A172 (cell line): ENCODE measurements around the gene VRK1. TPM values are rescaled to one million over a fixed set of nuclear protein-coding genes. Genes with fewer than 3 reads are reported as not detected.

Experiments
- DNase-seq: peaks from one replicate; pipeline ENCODE4 v3.0.0-alpha.2; 2015; ENCODE audit warnings: low spot score
- total RNA-seq: library from RNA; depleted of rRNA; stranded (reverse); fragments of >200 nt; shearing (Covaris generic); gene quantifications from 2 replicates; pipeline ENCODE4 v1.2.3, GENCODE V29; 2014

Gene VRK1
- total RNA-seq, 1 experiment from 2014 or later, result 77.2 TPM

- DNase-seq, result no peak
Observed at GRCh38 chr14:96826818-96827217, 29.6 kb downstream of the VRK1 start.

GRCh38 chr14:96827290-96827689 lies 30.1 kb downstream of the VRK1 start:
- DNase-seq, result no peak

- no peak for DNase-seq
Observed at GRCh38 chr14:96829791-96830190, 32.6 kb downstream of the VRK1 start.

- no peak for DNase-seq
Observed at GRCh38 chr14:96830946-96831345, 33.8 kb downstream of the VRK1 start.

GRCh38 chr14:96832351-96832750 lies 35.2 kb downstream of the VRK1 start:
- DNase-seq, result no peak

- DNase-seq, result no peak
Observed at GRCh38 chr14:96838449-96838848, 41.3 kb downstream of the VRK1 start.

GRCh38 chr14:96839251-96839650 lies 42.1 kb downstream of the VRK1 start:
- no peak for DNase-seq

GRCh38 chr14:96843137-96843536 lies 46.0 kb downstream of the VRK1 start:
- DNase-seq, result no peak

- DNase-seq, result no peak
Observed at GRCh38 chr14:96844857-96845570, 47.8 kb downstream of the VRK1 start.

- DNase-seq, result no peak
Observed at GRCh38 chr14:96847451-96847850, 50.3 kb downstream of the VRK1 start.

GRCh38 chr14:96848011-96848410 lies 50.8 kb downstream of the VRK1 start:
- DNase-seq, result no peak

GRCh38 chr14:96849733-96850132 lies 52.6 kb downstream of the VRK1 start:
- DNase-seq, result no peak

GRCh38 chr14:96851694-96852381 lies 54.7 kb downstream of the VRK1 start:
- DNase-seq, result no peak

GRCh38 chr14:96852823-96853422 lies 55.7 kb downstream of the VRK1 start:
- peak; percentile 4 for DNase-seq

GRCh38 chr14:96858643-96859042 lies 61.5 kb downstream of the VRK1 start:
- DNase-seq, result no peak

GRCh38 chr14:96861568-96862310 lies 64.6 kb downstream of the VRK1 start:
- no peak for DNase-seq

- DNase-seq, result no peak
Observed at GRCh38 chr14:96863327-96863985, 66.3 kb downstream of the VRK1 start.

GRCh38 chr14:96863986-96864330 lies 66.8 kb downstream of the VRK1 start:
- DNase-seq, result no peak

- no peak for DNase-seq
Observed at GRCh38 chr14:96867634-96868033, 70.5 kb downstream of the VRK1 start.

- DNase-seq, result no peak
Observed at GRCh38 chr14:96874127-96874526, 76.9 kb downstream of the VRK1 start.

GRCh38 chr14:96876747-96877146 lies 79.6 kb downstream of the VRK1 start:
- no peak for DNase-seq

GRCh38 chr14:96881713-96882112 lies 84.5 kb downstream of the VRK1 start:
- DNase-seq, result no peak
